ENCODE results near the gene KCNJ6.
"Not testable (repeated sequence)": the region's sequence is repeated elsewhere in the genome, so short reads cannot be mapped to it uniquely, and the experiment has no call there.

The KCNJ6 gene

DNA sequence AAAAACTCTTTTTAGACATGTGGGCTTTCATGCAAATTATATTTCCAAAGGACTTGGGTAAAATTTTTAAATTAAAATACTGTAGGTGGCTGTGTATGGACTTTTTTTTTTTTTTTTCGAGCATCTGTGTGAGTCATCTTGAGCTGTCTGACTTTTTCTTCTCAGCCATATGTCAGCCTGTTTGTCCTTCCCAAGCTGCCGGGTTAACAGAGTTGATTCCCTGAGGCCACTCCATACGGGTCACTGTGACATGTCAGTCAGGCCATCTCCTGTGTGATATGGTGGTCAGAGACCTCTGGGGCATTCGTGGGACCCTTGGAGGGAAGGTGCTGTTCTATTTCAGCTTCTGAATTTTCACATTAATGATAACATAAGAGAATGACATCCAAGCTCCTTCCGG lies 148.3 kb downstream of the KCNJ6 start:
- DNase-seq: no peak

- no peak for DNase-seq
These were observed 150.1 kb downstream of the KCNJ6 start for GRCh38 chr21:37766129-37766528.

GRCh38 chr21:37765221-37765900 lies 150.9 kb downstream of the KCNJ6 start:
- no peak for DNase-seq

GRCh38 chr21:37764691-37765090 lies 151.6 kb downstream of the KCNJ6 start:
- no peak for DNase-seq

DNA sequence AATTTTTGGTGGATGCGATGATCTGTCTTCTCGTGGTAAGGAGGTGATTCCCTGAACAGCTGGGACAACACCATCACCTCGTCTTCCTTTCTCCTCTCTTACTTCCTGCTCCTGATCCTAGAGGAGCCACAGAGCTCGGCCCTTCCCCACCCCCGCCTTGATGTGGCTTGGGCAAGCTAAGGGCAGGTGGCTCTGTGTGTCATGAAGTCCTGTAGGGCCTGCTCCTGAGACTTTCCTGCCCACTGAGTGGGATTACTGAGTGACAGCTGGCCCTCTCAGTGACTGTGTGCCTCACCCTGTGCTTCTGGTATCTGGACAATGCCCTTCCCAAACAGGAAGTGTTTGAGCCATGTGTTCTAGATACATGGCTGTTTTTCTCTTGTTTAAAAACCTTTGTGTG lies 153.0 kb downstream of the KCNJ6 start:
- no peak for DNase-seq

- DNase-seq: no peak
These were observed 153.7 kb downstream of the KCNJ6 start for GRCh38 chr21:37762606-37763005.

- not testable (repeated sequence) for DNase-seq
These were observed 154.9 kb downstream of the KCNJ6 start for GRCh38 chr21:37761406-37761805.

DNA sequence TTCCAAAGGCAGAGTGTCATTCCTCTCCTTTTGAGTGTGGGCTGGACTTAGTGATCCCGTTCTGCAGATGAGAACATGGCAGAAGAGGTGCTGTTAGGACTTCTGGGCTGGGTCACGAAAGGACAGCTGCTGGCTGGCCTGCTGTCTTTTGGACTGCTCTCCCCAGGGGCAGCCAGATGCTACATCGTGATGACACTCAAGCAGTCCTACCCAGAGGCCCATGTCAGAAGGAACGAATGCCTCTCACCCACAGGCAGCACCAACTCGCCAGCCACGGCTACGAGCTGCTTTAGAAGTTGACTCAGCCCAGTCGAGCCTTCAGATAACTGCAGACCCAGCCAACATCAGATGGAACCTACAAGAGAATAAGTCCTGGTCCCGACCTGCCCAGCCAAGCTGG lies 156.5 kb downstream of the KCNJ6 start:
- no peak for DNase-seq

GRCh38 chr21:37758982-37759381 lies 157.3 kb downstream of the KCNJ6 start:
- DNase-seq: peak; percentile 39

DNA sequence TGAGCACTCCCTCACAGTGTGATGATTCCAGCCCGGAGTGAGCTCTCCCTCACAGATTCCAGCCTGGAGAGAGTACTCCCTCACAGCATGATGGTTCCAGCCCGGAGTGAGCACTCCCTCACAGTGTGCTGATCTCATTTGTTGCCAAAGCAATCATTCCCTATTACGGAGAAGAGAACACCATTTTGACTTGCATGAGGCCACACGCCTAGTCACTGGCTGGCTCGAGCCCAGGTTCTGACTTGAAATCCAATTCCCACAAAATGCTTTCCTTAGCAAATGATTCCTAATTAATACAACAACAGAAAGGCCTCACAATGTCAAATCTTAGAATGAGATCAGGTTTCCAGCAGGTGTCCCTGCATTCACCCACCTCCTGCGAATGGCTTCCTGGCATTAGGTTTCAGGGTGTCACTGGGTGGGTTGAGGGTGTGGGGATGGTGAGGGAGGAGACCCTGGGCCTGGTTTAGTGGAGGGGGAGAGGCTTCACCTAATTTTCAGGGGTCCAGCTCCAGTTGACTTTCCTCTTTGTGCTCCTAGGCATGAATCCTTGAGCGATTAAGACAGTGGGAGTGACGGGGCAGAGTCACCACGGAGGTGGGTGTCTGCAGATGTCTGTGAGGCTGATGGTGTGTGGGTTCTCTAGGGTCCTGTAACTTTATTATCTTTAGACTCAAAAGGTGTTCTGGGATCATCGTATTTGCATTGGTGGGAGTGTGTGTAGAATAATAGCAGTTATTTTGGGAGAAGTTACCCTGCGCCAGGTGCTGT lies 158.5 kb downstream of the KCNJ6 start:
- no peak for DNase-seq

GRCh38 chr21:37753122-37753599 lies 163.1 kb downstream of the KCNJ6 start:
- no peak for DNase-seq

DNA sequence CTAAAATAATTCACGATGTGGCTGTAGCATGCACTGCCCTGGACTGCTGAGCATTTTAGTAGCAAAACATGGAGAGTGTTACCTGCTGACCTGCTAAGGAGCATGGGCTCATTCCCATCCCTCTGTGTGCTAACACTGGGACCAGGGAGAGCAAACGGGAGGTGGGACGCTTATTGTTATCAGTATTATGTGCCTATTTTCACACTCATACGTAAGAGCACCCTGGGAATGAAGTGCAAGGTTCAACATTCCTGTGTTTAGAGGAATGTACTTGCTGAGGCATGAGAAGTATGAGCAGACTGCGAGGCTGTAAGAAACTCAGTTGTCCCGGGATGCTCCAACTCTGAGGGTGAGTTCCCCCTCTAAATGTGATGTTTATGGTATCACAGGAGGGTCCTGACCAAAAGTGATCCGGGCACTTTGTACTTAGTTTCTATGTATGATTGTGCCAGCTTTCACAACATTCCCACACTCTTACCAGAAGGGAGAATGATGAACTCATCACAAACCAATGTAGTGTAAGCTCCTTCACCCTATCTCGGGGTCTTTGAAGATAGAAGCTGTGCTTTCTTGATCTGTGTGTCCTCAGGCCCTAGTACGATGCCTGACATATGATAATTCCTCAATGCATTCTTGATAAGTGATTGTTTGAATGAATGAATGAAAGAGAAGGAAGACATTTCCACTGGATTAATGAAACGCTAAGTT lies 164.8 kb downstream of the KCNJ6 start:
- no peak for DNase-seq

DNA sequence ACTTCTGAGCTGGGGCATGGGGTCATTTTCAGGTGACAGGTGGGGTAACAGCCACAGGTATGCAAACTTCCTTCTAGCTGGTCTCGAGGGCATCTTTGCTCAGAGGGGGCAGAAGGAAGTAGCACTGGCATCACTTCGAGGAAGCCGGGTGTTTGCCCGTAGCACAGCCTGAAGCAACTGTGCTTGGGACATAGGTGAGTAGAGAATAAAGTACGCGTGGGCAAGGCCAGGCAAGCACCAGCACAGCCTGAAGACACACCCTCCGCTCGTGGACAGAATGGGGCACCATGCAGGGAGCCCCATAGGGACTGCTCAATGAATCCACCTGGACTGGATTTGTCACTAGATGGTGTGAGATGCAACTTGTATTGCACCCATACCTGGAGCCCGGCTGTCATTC lies 167.1 kb downstream of the KCNJ6 start:
- DNase-seq: no peak

DNA sequence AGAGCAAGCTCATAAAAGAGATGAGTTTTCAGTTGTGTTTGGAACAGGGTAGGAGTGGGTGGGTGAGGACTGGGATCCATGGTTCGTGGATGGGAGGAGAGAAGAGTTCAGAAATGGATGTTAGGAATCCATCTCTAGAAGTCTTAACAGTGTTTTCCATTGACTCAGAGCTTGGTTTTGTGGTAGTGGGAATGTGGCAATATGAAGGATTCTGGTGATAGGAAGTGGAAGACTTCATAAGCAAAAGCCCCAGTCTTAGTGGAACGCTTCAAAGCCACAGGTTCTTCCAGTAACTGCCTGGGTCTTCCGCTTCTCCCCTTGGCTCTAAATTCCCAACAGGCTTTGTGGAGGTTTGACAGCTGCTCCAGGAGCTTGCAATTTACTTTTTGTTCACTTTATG lies 167.9 kb downstream of the KCNJ6 start:
- DNase-seq: no peak

DNA sequence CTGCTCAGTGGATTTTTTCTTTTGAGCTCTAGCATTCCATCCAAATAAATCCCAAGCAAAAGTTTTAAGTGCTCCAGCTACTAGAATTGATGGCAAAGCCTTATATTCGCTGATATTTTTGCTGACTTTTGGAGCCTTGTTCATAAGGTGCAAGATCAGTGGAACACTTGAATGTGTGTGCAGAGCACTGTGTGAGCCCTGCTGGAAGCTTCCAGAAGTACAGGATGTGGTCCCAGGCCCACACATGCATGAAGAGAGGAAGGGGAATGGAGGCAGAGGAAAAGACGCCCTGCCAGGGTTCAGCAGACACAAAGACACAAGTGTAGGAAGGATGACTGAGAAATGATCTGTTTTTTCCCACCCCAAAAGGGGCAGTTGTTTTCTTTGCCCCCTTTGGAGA lies 169.4 kb downstream of the KCNJ6 start:
- DNase-seq: no peak

- DNase-seq: no peak
These were observed 171.7 kb downstream of the KCNJ6 start for GRCh38 chr21:37744551-37744950.

DNA sequence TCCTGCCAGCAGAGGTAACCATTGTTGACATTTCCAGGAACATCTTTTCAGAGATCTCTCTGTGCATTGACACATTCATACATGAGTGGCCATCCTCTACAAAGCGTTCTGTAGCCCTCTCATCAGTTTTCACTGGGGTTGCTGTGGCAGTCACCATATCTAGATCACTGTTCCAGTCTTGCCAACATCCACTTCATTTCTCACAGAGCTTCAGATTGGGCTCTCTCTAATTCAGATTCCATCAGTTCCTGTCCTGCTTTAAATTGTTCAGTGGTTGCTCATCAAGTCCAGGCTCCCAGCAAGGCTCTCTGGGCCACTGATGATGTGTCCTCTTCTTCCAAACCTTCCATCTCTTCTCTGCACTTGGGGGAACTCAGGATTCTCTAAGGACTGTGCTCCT lies 173.7 kb downstream of the KCNJ6 start:
- DNase-seq: no peak

GRCh38 chr21:37742115-37742514 lies 174.1 kb downstream of the KCNJ6 start:
- DNase-seq: no peak

DNA sequence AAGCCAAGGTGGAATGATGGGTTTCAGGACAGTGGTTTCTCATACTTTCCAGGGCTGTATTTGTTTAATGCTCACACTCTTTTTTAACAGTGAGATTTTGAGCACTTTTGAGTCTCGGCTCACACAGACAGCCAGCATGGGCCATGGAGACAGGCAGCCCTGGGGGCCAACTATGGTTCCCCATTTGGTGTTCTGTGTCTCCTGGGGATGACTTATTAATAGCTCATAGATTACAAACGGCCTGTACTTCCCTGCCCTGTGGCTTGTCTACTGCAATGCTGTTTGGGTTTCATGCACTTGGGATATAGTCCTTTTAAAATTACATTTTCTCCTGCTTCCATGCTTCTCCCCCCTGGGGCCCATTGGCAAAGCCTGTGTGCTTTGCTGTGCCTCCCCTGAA lies 178.3 kb downstream of the KCNJ6 start:
- DNase-seq: no peak

DNA sequence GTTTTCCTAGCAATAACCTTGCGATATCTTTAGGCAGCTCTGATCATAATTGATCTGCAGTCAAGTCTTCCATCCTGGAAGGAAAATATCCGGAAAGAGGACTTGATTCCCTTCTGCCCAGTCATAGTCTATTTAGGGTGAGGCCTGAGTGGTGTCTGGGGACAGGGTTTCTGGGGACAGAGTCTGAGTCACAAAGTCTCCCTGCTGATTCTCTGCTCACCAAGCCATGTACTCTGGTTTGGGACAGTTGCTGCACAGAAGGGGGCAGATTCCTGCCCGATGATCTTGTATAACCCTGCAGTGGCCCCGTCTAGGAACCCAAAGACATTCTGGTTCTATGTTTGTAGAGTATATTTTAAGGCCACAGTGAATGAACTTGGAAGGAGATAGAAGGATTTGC lies 178.8 kb downstream of the KCNJ6 start:
- DNase-seq: no peak

GRCh38 chr21:37734846-37735245 lies 181.4 kb downstream of the KCNJ6 start:
- DNase-seq: no peak

- no peak for DNase-seq
These were observed 183.3 kb downstream of the KCNJ6 start for GRCh38 chr21:37732927-37733326.

- DNase-seq: no peak
These were observed 192.1 kb downstream of the KCNJ6 start for GRCh38 chr21:37724201-37724600.

GRCh38 chr21:37717534-37717933 lies 198.7 kb downstream of the KCNJ6 start:
- no peak for DNase-seq
